Caco-2 (cell line): ENCODE data around the gene DPM2. TPM values are rescaled to one million over a fixed set of nuclear protein-coding genes. Genes with fewer than 3 reads are reported as not detected.

Experiments used
- BruUV-seq: library from RNA; stranded (reverse); fragments of 400-500 nt; replicated peaks from 2 replicates; lab custom pipeline; 2021; lab: Mats Ljungman, UMichigan
- CTCF ChIA-PET: fragments of 300-600 bp; sonication (Branson Sonifier 250); formaldehyde crosslinking; loops from one replicate; lab custom pipeline; 2022; ENCODE audit warnings: antibody characterized with exemption; lab: Charles Lee
- POLR2A ChIA-PET: fragments of 300-600 bp; sonication (Branson Sonifier 250); formaldehyde crosslinking; loops from one replicate; lab custom pipeline; 2022; ENCODE audit warnings: antibody characterized with exemption; lab: Charles Lee
- DNase-seq, 2 experiments: peaks; one replicate each; pipeline versions ENCODE4 v3.0.0 to v3.0.0-alpha.2; 2020 to 2022
- H3K27me3 ChIP-seq: replicated peaks from 2 replicates; pipeline ENCODE4 v1.6.0; 2011; ENCODE audit warnings: low read length; ENCODE audit not compliant: control insufficient read depth, insufficient read depth
- H3K36me3 ChIP-seq: 2 replicates; pipeline ENCODE4 v1.5.1; 2011; ENCODE audit warnings: low read length; ENCODE audit not compliant: control insufficient read depth, insufficient read depth
- H3K4me1 ChIP-seq: fragments of 250-450 bp; sonication (Bioruptor Pico); 2 replicates; pipeline ENCODE4 v1.5.1; 2020; ENCODE audit warnings: mild to moderate bottlenecking
- H3K4me3 ChIP-seq: 2 replicates; pipeline ENCODE4 v1.5.1; 2011; ENCODE audit warnings: low read depth, mild to moderate bottlenecking, control low read depth, low read length
- H3K9me3 ChIP-seq: fragments of 250-450 bp; sonication (Bioruptor Pico); 2 replicates; pipeline ENCODE4 v1.5.1; 2020; ENCODE audit warnings: mild to moderate bottlenecking, moderate library complexity
- H3K27ac Mint-ChIP-seq: one replicate; pipeline ENCODE4 v1.8.0; 2022; ENCODE audit warnings: mixed read lengths; ENCODE audit not compliant: unreplicated experiment
- H3K27me3 Mint-ChIP-seq: one replicate; pipeline ENCODE4 v1.8.0; 2022; ENCODE audit warnings: mixed read lengths; ENCODE audit not compliant: insufficient read depth, unreplicated experiment
- H3K36me3 Mint-ChIP-seq: one replicate; pipeline ENCODE4 v1.8.0; 2022; ENCODE audit warnings: mild to moderate bottlenecking, mixed read lengths; ENCODE audit not compliant: insufficient read depth, unreplicated experiment
- H3K4me1 Mint-ChIP-seq: one replicate; pipeline ENCODE4 v1.8.0; 2022; ENCODE audit warnings: low read depth, mixed read lengths; ENCODE audit not compliant: unreplicated experiment
- H3K4me3 Mint-ChIP-seq: one replicate; pipeline ENCODE4 v1.8.0; 2022; ENCODE audit warnings: mild to moderate bottlenecking, moderate library complexity, mixed read lengths; ENCODE audit not compliant: unreplicated experiment
- H3K9me3 Mint-ChIP-seq: one replicate; pipeline ENCODE4 v1.8.0; 2022; ENCODE audit warnings: mixed read lengths; ENCODE audit not compliant: unreplicated experiment
- intact Hi-C: fragments of 100-400 bp; cut with micrococcal nuclease; formaldehyde crosslinking; loops from one replicate; pipeline ENCODE4 v1.10.0; 2022; ENCODE audit not compliant: unreplicated experiment
- total RNA-seq: library from RNA; stranded (reverse); gene quantifications from 2 replicates; pipeline ENCODE4 v1.2.3, GENCODE V29; 2022
- TF ChIP-seq, protein P1 (sequence below), 2 experiments: fragments of 200-600 bp in 1 of 2; IDR thresholded peaks; 1 replicate in 1 of 2; 2 replicates in 1 of 2; pipeline versions ENCODE4 v1.5.1 to v1.8.0; 2011 to 2022; ENCODE audit warnings: antibody characterized with exemption in 1 of 2, control low read depth in 1 of 2, inconsistent platforms in 1 of 2, low read depth in 1 of 2, low read length in 1 of 2, mild to moderate bottlenecking in 1 of 2, moderate library complexity in 1 of 2; ENCODE audit not compliant: insufficient read depth in 1 of 2, severe bottlenecking in 1 of 2, unreplicated experiment in 1 of 2

Gene DPM2
- total RNA-seq, 1 experiment from 2014 or later: 38.7 TPM

DNA sequence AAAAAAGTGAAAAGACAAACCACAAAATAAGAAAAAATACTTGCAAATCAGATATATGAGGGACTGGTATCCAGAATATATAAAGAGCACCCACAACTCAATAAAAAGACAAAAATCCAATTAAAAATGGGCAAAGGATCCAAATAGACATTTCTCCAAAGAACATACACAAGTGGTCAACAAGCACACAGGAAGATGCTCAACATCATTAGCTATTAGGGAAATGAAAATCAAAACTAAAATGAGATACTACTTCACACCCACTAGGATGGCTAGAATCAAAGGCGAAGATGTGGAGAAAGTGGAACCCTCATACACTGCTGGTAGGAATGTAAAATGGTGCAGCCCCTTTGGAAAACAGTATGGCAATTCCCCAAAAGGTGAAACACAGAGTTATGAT is 21.1 kb upstream of the DPM2 start:
- H3K4me3 ChIP-seq: no peak overlapping the region
- Mint-ChIP-seq H3K27me3 (no peaks in the 10 kb centered on the region), H3K36me3 (peaks cover 26% of the 10 kb centered on the region), H3K27ac (no peak overlapping the region), H3K4me1 (peaks cover 17% of the 10 kb centered on the region), H3K9me3 (no peaks in the 10 kb centered on the region), H3K4me3 (no peak overlapping the region)
- ChIA-PET CTCF (no interaction called here), POLR2A (no interaction called here)
- H3K4me1 ChIP-seq: peaks cover 20% of the 10 kb centered on the region
- TF ChIP-seq, protein P1, sequence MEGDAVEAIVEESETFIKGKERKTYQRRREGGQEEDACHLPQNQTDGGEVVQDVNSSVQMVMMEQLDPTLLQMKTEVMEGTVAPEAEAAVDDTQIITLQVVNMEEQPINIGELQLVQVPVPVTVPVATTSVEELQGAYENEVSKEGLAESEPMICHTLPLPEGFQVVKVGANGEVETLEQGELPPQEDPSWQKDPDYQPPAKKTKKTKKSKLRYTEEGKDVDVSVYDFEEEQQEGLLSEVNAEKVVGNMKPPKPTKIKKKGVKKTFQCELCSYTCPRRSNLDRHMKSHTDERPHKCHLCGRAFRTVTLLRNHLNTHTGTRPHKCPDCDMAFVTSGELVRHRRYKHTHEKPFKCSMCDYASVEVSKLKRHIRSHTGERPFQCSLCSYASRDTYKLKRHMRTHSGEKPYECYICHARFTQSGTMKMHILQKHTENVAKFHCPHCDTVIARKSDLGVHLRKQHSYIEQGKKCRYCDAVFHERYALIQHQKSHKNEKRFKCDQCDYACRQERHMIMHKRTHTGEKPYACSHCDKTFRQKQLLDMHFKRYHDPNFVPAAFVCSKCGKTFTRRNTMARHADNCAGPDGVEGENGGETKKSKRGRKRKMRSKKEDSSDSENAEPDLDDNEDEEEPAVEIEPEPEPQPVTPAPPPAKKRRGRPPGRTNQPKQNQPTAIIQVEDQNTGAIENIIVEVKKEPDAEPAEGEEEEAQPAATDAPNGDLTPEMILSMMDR (IDR thresholded peaks at IDR 0.05; ENCODE audit: insufficient read depth in 1 of 2, low read depth in 1 of 2, low read length in 1 of 2, severe bottlenecking in 1 of 2, unreplicated experiment in 1 of 2): no peak
- intact Hi-C loops: loop anchor here (5.0 kb wide), 1 partner anchor 159 kb away; no protein-coding TSS in a partner anchor
- H3K27me3 ChIP-seq: no peaks in the 10 kb centered on the region
- no peak for DNase-seq
- no peaks in the 10 kb centered on the region for H3K36me3 ChIP-seq
- peaks cover 6% of the 10 kb centered on the region for H3K9me3 ChIP-seq
- no TSS peak for BruUV-seq

DNA sequence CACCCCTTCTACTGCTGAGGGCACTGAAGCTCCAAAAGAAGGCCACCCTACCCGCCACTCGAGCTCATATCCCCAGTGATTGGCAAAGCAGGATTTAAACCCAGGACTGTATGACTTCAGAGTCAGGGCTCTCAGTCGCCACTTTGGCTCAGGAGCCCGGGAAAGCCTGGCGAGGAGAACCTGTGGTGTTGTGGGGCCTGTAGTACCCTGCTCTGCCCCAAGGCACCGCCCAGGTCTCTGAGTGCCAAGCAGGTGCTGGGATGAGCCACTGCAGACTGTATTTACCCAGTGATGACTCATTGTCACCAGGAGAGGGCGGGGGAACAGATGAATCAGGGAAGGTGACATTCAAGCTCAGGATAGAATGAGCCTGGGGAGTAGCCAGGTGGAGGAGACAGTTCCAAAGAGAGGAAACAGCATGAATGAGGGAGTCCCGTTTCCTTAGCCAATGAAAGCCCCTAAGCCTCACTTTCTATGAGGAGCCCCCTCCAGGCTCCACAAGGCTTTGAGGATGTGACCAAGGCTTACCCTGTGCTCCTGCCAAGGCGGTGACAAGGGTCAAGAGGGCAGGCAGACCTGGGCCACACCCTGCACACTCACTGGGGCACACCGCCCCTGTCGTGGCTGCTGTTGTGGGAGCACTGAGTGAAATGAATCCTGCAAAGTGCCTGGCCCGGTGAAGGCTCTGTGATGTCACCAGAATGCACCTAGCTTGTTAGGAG is 17.8 kb upstream of the DPM2 start:
- TF ChIP-seq, protein P1 (IDR thresholded peaks at IDR 0.05; ENCODE audit: insufficient read depth in 1 of 2, low read depth in 1 of 2, low read length in 1 of 2, severe bottlenecking in 1 of 2, unreplicated experiment in 1 of 2): peak; percentile 64 to 75
- Histone ChIP-seq H3K9me3 (peaks cover 6% of the 10 kb centered on the region), H3K27me3 (no peaks in the 10 kb centered on the region), H3K4me1 (peaks cover 29% of the 10 kb centered on the region), H3K4me3 (no peak overlapping the region), H3K36me3 (no peaks in the 10 kb centered on the region)
- Mint-ChIP-seq H3K27ac (peak overlapping the region; percentile 82), H3K27me3 (no peaks in the 10 kb centered on the region), H3K4me3 (peak overlapping the region; percentile 58), H3K9me3 (no peaks in the 10 kb centered on the region), H3K36me3 (peaks cover 7% of the 10 kb centered on the region), H3K4me1 (peaks cover 12% of the 10 kb centered on the region)
- BruUV-seq: no TSS peak
- peak; percentile 86 to 90 for DNase-seq
- intact Hi-C loops: loop anchor here (1.0 to 5.0 kb wide), 3 partner anchors 24 to 162 kb away; no protein-coding TSS in a partner anchor
- ChIA-PET POLR2A (interaction anchor here (0.8 to 1.0 kb wide), 2 partner anchors 25 to 162 kb away, joined by 3 to 4 read pairs; partner anchors contain the start of gene EEIG1), CTCF (interaction anchor here (0.5 to 2.5 kb wide), 18 partner anchors 12 to 1458 kb away, joined by 3 to 10 read pairs (median 4); partner anchors contain the start of genes EEIG1 and NAIF1)

- ChIA-PET POLR2A (interaction anchor here (0.8 to 1.0 kb wide), 2 partner anchors 26 to 163 kb away, joined by 3 to 4 read pairs; partner anchors contain the start of gene EEIG1), CTCF (interaction anchor here (0.8 to 2.5 kb wide), 15 partner anchors 11 to 163 kb away, joined by 3 to 10 read pairs (median 4); partner anchors contain the start of genes EEIG1 and NAIF1)
- Histone ChIP-seq H3K4me3 (no peak overlapping the region), H3K36me3 (no peaks in the 10 kb centered on the region), H3K9me3 (peaks cover 6% of the 10 kb centered on the region), H3K4me1 (peaks cover 29% of the 10 kb centered on the region), H3K27me3 (no peaks in the 10 kb centered on the region)
- Mint-ChIP-seq H3K36me3 (peaks cover 11% of the 10 kb centered on the region), H3K27ac (peak overlapping the region; percentile 82), H3K9me3 (no peaks in the 10 kb centered on the region), H3K4me3 (no peak overlapping the region), H3K27me3 (no peaks in the 10 kb centered on the region), H3K4me1 (peaks cover 12% of the 10 kb centered on the region)
- intact Hi-C loops: loop anchor here (1.0 to 5.0 kb wide), 3 partner anchors 24 to 162 kb away; no protein-coding TSS in a partner anchor
- no peak for DNase-seq
- no TSS peak for BruUV-seq
- TF ChIP-seq, protein P1 (IDR thresholded peaks at IDR 0.05; ENCODE audit: insufficient read depth in 1 of 2, low read depth in 1 of 2, low read length in 1 of 2, severe bottlenecking in 1 of 2, unreplicated experiment in 1 of 2): no peak
These were observed 17.2 kb upstream of the DPM2 start for GRCh38 chr9:127954831-127955293.
